HEK293T (cell line): ENCODE data around the gene CRHR1.

Experiments
- ARNT ChIP-seq: fragments of 450-650 bp; IDR thresholded peaks from 2 replicates; pipeline ENCODE4 v1.6.1; 2017; ENCODE audit warnings: mild to moderate bottlenecking
- BHLHE40 ChIP-seq: fragments of 450-650 bp; IDR thresholded peaks from 2 replicates; pipeline ENCODE4 v1.6.1; 2016; ENCODE audit warnings: mild to moderate bottlenecking, moderate library complexity, borderline replicate concordance
- CTBP1 ChIP-seq: fragments of 450-650 bp; IDR thresholded peaks from 2 replicates; pipeline ENCODE4 v1.6.1; 2016; ENCODE audit warnings: borderline replicate concordance
- FOXA1 ChIP-seq: fragments of 450-650 bp; IDR thresholded peaks from 2 replicates; pipeline ENCODE4 v1.6.1; 2016; ENCODE audit warnings: mild to moderate bottlenecking
- FOXK2 ChIP-seq: fragments of 450-650 bp; IDR thresholded peaks from 2 replicates; pipeline ENCODE4 v1.6.1; 2016; ENCODE audit warnings: mild to moderate bottlenecking
- FOXM1 ChIP-seq: fragments of 450-650 bp; IDR thresholded peaks from 2 replicates; pipeline ENCODE4 v1.6.1; 2017; ENCODE audit warnings: mild to moderate bottlenecking, borderline replicate concordance
- HDGF ChIP-seq: fragments of 450-650 bp; IDR thresholded peaks from 2 replicates; pipeline ENCODE4 v1.6.1; 2017; ENCODE audit warnings: antibody characterized with exemption, borderline replicate concordance
- L3MBTL2 ChIP-seq: fragments of 450-650 bp; conservative IDR thresholded peaks from 2 replicates; pipeline ENCODE4 v1.6.1; 2016; ENCODE audit warnings: mild to moderate bottlenecking
- LEF1 ChIP-seq: fragments of 450-650 bp; IDR thresholded peaks from 2 replicates; pipeline ENCODE4 v1.6.1; 2017; ENCODE audit warnings: mild to moderate bottlenecking, borderline replicate concordance
- NFRKB ChIP-seq: fragments of 450-650 bp; IDR thresholded peaks from 2 replicates; pipeline ENCODE4 v1.6.1; 2016; ENCODE audit warnings: mild to moderate bottlenecking, moderate library complexity
- SP1 ChIP-seq: fragments of 450-650 bp; IDR thresholded peaks from 2 replicates; pipeline ENCODE4 v1.6.1; 2017
- ZNF384 ChIP-seq: fragments of 450-650 bp; IDR thresholded peaks from 2 replicates; pipeline ENCODE4 v1.6.1; 2016
- TF ChIP-seq, protein P1 (sequence below): fragments of 450-650 bp; IDR thresholded peaks from 2 replicates; pipeline ENCODE4 v1.6.1; 2016

DNA sequence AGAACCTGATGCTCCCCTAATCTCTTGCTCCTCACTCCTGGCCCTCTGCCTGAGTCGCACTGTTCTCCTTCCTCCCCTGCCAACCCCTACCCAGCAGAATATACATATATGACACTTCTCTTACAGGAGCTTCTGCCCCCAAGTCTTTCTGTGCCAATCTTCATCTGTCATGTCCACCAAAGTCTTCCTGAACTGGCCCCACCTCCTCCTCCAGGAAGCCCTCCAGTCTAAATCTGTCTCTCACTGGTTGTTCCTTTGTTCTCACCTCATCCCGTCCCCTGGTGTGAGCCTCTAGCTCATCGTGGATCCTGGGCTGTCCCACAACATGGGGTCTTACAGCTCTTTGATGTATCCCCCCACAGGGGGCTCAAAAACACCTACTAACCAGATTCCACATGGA is 8.3 kb downstream of the CRHR1 start:
- TF ChIP-seq SP1 (no peak), HDGF (no peak), ARNT (no peak), ZNF384 (no peak), CTBP1 (no peak), FOXM1 (no peak), BHLHE40 (no peak), FOXA1 (no peak), FOXK2 (no peak), NFRKB (no peak), LEF1 (no peak), L3MBTL2 (no peak)
- TF ChIP-seq, protein P1, sequence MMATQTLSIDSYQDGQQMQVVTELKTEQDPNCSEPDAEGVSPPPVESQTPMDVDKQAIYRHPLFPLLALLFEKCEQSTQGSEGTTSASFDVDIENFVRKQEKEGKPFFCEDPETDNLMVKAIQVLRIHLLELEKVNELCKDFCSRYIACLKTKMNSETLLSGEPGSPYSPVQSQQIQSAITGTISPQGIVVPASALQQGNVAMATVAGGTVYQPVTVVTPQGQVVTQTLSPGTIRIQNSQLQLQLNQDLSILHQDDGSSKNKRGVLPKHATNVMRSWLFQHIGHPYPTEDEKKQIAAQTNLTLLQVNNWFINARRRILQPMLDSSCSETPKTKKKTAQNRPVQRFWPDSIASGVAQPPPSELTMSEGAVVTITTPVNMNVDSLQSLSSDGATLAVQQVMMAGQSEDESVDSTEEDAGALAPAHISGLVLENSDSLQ: no peak
